ENCODE results near the gene CPT1B. TPM values are rescaled to one million over a fixed set of nuclear protein-coding genes. Genes with fewer than 3 reads are reported as not detected.

Gene CPT1B
- total RNA-seq, 1 donor from 2014 or later: 32.2 TPM

DNA sequence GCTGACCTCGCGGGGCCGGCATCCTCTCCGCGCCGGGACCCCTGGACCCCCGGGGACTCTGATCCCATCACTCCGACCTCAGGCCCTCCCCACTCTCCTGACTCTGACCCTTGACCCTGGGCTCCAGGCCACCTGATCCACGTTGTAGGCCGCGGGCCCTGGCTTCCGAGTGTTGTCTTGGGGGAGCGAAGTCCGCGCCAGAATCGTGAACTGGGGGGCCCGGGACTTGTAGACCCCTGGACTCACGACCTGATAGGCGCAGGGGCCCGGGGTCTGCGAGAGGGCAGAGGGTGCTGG, 47.7 kb downstream of the CPT1B start:
- intact Hi-C loops (cut with micrococcal nuclease): loop anchor here (2.0 kb wide), 2 partner anchors 56 to 340 kb away; partner anchors contain the start of gene SBF1
- Mint-ChIP-seq H3K36me3 (ENCODE audit: low read depth) (peaks cover 12% of the 10 kb centered on the region), H3K27me3 (no peaks in the 10 kb centered on the region), H3K4me1 (peaks cover 55% of the 10 kb centered on the region), H3K4me3 (peak overlapping the region; percentile 92), H3K9me3 (no peaks in the 10 kb centered on the region), H3K27ac (peak overlapping the region; percentile 99)
- ChIA-PET POLR2A (interaction anchor here (0.6 to 13.6 kb wide), 10 partner anchors 15 to 269 kb away, joined by 3 to 946 read pairs (median 12); partner anchors contain the start of genes ADM2, CHKB, KLHDC7B and LMF2), CTCF (no interaction called here)
- TF ChIP-seq, protein P1, sequence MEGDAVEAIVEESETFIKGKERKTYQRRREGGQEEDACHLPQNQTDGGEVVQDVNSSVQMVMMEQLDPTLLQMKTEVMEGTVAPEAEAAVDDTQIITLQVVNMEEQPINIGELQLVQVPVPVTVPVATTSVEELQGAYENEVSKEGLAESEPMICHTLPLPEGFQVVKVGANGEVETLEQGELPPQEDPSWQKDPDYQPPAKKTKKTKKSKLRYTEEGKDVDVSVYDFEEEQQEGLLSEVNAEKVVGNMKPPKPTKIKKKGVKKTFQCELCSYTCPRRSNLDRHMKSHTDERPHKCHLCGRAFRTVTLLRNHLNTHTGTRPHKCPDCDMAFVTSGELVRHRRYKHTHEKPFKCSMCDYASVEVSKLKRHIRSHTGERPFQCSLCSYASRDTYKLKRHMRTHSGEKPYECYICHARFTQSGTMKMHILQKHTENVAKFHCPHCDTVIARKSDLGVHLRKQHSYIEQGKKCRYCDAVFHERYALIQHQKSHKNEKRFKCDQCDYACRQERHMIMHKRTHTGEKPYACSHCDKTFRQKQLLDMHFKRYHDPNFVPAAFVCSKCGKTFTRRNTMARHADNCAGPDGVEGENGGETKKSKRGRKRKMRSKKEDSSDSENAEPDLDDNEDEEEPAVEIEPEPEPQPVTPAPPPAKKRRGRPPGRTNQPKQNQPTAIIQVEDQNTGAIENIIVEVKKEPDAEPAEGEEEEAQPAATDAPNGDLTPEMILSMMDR (IDR thresholded peaks at IDR 0.05): no peak
- peak; percentile 1 for ATAC-seq (ENCODE audit: low read depth)
- no peak for DNase-seq

DNA sequence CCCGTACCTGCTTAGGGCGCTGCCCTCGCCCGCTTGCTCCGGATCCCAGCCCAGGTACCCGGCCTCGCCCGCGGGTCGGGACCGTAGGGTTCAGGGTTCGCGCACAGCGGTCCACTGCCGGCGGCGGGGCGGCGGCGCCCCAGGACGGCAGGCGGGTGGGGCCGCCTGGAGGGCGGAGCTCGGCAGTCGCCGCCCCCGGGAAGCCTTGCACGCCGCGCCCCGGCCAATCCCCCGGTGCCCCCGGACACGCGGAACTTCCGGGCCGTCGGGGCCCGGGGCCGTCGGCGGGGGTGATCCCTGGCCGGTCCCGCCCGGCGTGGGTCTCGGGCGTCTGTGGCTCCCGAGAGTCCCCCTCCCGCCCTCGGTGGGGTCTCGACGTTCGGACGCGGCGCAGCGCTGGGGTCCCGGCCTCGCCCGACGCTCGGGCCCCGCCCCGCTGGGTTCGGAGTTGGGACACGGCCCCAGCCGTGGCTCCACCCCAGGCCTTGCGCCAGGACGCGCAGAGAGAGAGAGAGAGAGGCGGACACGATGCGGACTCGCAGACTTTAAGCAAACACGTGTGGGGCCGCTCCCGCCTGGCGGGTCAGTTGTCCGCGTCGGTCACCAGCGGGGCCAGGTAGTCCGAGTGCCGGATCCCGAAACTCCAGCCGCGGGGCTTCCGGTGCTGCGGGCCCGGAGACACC, 48.2 kb downstream of the CPT1B start, which contains the start of gene TYMP:
TSS of gene TYMP (minus strand) at position 116 of the 683 bp plus-strand sequence. CDS start 303 bp downstream, outside the sequence.
- intact Hi-C loops (cut with micrococcal nuclease): loop anchor here (2.0 to 5.0 kb wide), 3 partner anchors 55 to 603 kb away; partner anchors contain the start of gene SBF1
- H3K9me3 Mint-ChIP-seq: no peaks in the 10 kb centered on the region
- ChIA-PET CTCF (interaction anchor here (0.7 to 0.9 kb wide), 2 partner anchors 9 to 91 kb away, joined by 4 read pairs; no protein-coding TSS in a partner anchor), POLR2A (interaction anchor here (0.5 to 13.6 kb wide), 13 partner anchors 15 to 339 kb away, joined by 3 to 946 read pairs (median 5); partner anchors contain the start of genes ARSA, CHKB, KLHDC7B and LMF2)
- ATAC-seq (ENCODE audit: low read depth) (peak; percentile 25), DNase-seq (peak; percentile 83)
- H3K27me3 Mint-ChIP-seq: no peaks in the 10 kb centered on the region
- H3K4me3 Mint-ChIP-seq: peak within 1 kb of the TSS; percentile 92
- H3K27ac Mint-ChIP-seq: peak within 1 kb of the TSS; percentile 99
- peaks cover 52% of the 10 kb centered on the region for H3K4me1 Mint-ChIP-seq
- peaks cover 12% of the 10 kb centered on the region for H3K36me3 Mint-ChIP-seq (ENCODE audit: low read depth)
- TF ChIP-seq, protein P1 (IDR thresholded peaks at IDR 0.05): no peak

DNA sequence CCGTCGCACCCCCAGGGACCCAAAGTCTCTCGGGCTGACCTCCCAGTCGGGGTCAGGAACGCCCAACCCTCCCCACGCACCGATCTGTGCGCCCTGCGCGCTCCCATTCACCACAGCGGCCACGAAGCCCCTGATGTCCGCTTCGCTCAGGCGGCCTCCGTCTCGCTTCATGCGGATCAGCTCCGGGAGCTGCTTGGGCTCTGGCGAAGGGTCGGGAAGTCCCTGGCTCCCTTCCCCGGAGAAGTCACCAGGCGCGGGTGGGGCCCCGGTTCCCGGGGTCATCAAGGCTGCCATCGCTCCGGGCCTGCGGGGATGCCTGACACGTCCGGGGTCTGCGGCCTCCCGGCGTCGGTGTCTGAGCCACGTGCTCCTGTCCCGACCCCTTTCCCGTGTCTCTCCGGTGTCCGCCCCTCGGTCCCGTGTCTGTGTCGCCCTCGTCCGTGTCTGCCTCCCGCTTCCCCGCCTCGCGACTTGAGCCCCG, 48.8 kb downstream of the CPT1B start:
- ATAC-seq (ENCODE audit: low read depth) (no peak), DNase-seq (no peak)
- intact Hi-C loops (cut with micrococcal nuclease): loop anchor here (5.0 kb wide), 1 partner anchor 602 kb away; no protein-coding TSS in a partner anchor
- TF ChIP-seq, protein P1 (IDR thresholded peaks at IDR 0.05): no peak
- POLR2A ChIA-PET: interaction anchor here (0.5 to 13.6 kb wide), 13 partner anchors 16 to 339 kb away, joined by 3 to 946 read pairs (median 5); partner anchors contain the start of genes ARSA, CHKB, KLHDC7B and LMF2
- H3K36me3 Mint-ChIP-seq (ENCODE audit: low read depth): peaks cover 17% of the 10 kb centered on the region
- H3K27me3 Mint-ChIP-seq: no peaks in the 10 kb centered on the region
- CTCF ChIA-PET: interaction anchor here (0.7 to 0.9 kb wide), 3 partner anchors 10 to 92 kb away, joined by 3 to 4 read pairs (median 4); no protein-coding TSS in a partner anchor
- H3K9me3 Mint-ChIP-seq: no peaks in the 10 kb centered on the region
- H3K4me3 Mint-ChIP-seq: peak overlapping the region; percentile 78
- peaks cover 52% of the 10 kb centered on the region for H3K4me1 Mint-ChIP-seq
- H3K27ac Mint-ChIP-seq: peak overlapping the region; percentile 75

DNA sequence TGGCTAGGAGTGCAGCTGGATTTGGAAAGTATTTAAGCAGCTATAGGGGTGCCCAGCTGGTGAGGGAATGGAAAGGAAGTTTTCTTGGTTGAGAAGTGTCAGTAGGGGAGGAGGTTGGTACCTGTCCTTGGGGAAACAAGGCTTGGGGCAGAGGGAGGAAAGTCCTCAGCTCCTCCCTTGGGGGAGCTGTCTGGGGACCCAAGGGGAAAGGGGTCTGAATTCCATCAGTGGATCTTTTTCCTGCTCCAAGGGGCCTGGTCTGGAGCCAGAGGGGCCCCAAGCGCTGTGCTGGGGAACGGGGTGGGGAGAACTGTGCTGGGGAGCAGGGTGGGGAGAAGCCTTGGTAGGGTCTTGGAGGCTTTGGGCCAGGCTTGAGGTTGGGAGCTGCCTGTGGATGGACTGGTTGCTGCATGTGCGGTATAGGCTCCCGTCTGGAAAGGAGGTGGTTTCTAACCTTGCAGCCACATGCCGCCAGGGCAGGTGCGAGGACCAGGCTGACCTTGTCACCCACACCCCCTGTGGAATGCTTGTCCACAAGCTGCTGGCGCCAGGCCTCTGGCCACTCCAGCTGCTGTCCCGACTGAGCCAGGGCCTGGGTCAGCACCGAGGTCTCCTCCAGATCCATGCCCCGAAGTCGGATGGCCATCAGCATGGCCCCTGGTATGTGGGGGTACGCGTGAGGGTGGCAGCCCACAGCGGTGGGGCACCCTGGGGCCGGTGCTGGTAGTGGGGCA, 49.4 kb downstream of the CPT1B start:
- POLR2A ChIA-PET: interaction anchor here (0.6 to 13.6 kb wide), 13 partner anchors 17 to 338 kb away, joined by 3 to 946 read pairs (median 6); partner anchors contain the start of genes ARSA, CHKB, KLHDC7B and LMF2
- DNase-seq (no peak), ATAC-seq (ENCODE audit: low read depth) (no peak)
- Mint-ChIP-seq H3K27me3 (no peaks in the 10 kb centered on the region), H3K9me3 (no peaks in the 10 kb centered on the region), H3K27ac (peak overlapping the region; percentile 90), H3K4me3 (peak overlapping the region; percentile 78), H3K36me3 (ENCODE audit: low read depth) (peaks cover 18% of the 10 kb centered on the region), H3K4me1 (peaks cover 47% of the 10 kb centered on the region)
- CTCF ChIA-PET: interaction anchor here (0.9 to 1.1 kb wide), 2 partner anchors 11 to 12 kb away, joined by 3 to 4 read pairs; no protein-coding TSS in a partner anchor
- TF ChIP-seq, protein P1 (IDR thresholded peaks at IDR 0.05): no peak
- intact Hi-C loops (cut with micrococcal nuclease): loop anchor here (5.0 kb wide), 1 partner anchor 602 kb away; no protein-coding TSS in a partner anchor

Data from activated B cell treated with CpG ODN at 0.5 μM for 24 hours (primary cell).